ENCODE data around the gene ABHD16B.
A peak's percentile ranks its signal among the peaks of the same experiment; 100 is the strongest.

The ABHD16B gene

DNA sequence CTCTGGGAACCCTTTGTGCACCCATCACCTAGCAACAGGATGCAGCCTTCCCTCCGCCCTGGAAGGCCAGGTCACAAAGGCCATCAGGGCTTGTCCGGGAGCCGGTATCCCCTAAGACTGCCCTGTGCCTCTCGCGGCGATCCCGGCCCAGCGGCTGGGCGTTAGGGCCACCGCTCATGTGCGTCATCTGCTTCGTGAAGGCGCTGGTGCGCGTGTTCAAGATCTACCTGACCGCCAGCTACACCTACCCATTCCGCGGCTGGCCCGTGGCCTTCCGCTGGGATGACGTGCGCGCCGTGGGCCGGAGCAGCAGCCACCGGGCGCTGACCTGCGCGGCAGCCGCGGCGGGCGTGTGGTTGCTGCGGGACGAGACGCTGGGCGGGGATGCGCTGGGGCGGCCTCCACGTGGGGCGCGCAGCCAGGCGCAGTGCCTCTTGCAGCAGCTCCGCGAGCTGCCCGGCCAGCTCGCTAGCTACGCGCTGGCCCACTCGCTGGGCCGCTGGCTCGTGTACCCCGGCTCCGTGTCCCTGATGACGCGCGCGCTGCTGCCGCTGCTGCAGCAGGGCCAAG, at the start of gene ABHD16B:
ABHD16B (plus strand) TSS at position 134 of the 570 bp plus-strand sequence; CDS start at position 177, 43 bp downstream.
- DNase-seq: no peak

DNA sequence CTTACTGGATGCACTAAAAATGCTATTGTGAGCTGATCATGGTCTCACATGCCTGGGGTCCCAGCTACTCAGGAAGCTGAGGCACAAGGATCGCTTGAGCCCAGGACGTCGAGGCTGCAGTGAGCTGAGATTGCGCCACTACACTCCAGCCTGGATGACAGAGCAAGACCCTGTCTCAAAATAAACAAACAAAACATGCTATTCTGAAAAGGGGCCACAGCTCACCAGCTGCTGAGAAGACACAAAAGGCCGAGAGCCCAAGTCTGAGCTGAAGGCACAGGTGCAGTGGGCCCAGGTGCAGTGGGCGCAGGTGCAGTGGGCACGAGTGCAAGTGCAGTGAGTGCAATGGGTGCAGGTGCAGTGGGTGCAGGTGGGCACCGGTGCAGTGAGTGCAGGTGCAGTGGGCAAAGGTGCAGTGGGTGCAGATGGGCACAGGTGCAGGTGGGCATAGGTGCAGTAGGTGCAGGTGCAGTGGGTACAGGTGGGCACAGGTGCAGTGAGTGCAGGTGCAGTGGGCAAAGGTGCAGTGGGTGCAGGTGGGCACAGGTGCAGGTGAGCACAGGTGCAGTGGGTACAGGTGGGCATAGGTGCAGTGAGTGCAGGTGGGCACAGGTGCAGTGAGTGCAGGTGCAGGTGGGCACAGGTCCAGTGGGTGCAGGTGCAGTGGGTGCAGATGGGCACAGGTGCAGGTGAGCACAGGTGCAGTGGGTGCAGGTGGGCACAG, 46.2 kb upstream of the ABHD16B start:
- no peak for DNase-seq

DNA sequence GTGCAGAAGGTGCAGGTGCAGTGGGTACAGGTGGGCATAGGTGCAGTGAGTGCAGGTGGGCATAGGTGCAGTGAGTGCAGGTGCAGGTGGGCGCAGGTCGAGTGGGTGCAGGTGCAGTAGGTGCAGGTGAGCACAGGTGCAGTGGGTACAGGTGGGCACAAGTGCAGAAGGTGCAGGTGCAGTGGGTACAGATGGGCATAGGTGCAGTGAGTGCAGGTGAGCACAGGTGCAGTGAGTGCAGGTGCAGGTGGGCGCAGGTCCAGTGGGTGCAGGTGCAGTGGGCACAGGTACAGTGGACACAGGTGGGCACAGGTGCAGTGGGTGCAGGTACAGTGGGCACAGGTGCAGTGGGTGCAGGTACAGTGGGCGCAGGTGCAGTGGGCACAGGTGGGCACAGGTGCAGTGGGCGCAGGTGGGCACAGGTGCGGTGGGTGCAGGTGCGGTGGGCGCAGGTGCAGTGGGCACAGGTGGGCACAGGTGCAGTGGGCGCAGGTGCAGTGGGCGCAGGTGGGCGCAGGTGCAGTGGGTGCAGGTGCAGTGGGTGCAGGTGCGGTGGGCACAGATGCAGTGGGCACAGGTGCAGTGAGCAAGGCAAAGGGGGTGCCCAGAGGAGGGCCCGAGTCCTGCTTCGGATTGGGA, 45.6 kb upstream of the ABHD16B start:
- DNase-seq: no peak

DNA sequence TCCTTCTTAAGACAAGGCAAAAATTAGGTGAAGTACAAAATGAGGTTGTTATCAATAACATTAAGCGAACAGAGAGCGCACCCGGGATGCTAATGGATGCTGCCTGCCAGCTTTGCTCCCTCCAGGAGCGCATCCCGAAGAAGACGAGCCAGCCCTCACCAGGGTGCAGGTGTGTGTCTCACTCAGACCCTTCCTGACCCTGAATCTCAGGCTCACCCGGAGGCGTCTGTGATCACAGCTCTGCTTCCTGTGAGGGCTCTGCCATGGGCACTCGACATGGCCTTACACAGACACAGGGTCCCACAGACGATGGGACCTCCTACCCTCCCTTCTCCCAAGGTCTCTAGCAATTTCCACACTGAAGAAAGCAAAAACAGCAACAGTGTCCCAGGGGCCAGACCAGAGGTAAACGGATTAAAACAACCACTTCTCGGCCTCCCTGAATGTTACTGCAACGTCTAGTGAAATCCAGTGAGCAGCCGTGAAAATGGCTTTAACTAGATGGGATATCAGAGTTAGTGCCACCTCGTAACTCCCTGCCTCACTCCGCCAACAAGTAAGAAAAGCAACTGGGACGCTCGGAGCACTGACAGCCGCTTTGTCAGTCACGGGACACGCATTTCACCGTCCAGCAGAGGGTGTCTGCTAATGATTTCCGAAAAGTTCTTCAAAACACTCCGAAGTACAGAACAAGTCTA, 41.9 kb upstream of the ABHD16B start:
- no peak for DNase-seq

DNA sequence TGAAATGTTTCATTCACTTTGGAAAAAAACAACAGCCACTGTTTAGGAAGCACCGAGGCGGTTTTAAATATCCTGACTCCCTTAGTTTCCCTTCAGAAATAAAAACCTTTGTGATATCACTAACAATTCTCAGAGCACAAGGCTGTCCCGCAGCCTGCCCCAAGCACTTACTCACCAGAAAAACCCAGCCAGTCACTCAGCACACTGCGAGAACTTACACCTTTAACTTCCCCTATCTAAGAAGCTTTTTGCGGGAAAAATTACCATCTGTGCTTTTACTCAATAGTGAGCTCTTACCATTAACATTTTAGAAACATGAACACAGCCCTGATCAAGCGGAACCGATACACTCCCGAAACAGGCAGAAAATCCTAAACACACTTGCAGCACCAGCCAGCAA, 39.5 kb upstream of the ABHD16B start:
- no peak for DNase-seq

DNA sequence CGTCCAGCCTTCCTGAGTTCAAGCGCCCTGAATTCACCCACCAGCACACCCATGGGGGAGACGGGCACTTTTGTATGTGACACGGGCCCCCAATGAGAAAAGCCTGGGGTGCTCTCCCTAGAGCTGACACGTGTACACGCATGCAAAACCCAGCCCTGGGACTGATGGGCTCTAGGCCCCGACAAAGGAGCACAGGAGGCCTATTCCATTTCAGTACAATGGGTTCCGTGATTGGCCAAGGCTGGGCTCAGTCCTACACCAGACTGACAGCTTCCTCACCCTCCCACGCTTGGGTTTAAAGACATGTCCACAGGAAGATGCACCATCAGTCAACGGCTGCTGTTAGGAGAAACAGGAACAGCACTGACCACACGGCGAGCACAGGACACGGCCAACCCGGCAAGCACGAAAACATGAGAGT, 39.0 kb upstream of the ABHD16B start:
- DNase-seq: peak in 13 of 58 donors; percentile 6 to 60 (median 23)

DNA sequence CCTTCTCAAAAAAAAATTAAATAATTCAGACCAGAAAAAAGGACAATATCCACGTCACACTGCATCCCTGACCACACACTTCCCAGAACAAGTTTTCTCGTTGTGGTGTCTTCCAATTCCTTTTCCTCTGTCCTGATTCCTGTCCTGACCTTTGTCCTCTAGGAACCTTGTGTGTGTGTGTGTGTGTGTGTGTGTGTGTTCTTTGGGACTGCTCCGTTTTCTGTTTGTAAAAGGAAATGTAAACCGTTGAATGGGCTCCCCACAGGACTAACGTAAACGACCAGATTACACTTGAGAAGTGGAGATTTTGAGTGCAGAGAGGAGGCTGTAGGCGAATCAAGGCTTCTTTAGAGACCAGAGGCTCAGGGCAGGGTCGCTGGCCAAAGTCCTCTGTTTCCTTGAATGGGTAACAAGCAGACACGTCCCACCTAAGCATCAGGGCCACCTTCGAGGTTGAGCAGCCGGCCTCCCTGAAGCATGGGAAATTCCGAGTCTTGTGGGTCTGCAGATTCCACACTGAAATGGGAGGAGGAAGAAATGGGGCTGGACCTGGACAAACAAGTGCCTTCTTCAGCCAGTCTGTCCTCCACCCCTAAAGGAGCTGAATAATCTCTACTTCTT, 37.5 kb upstream of the ABHD16B start:
- no peak for DNase-seq

DNA sequence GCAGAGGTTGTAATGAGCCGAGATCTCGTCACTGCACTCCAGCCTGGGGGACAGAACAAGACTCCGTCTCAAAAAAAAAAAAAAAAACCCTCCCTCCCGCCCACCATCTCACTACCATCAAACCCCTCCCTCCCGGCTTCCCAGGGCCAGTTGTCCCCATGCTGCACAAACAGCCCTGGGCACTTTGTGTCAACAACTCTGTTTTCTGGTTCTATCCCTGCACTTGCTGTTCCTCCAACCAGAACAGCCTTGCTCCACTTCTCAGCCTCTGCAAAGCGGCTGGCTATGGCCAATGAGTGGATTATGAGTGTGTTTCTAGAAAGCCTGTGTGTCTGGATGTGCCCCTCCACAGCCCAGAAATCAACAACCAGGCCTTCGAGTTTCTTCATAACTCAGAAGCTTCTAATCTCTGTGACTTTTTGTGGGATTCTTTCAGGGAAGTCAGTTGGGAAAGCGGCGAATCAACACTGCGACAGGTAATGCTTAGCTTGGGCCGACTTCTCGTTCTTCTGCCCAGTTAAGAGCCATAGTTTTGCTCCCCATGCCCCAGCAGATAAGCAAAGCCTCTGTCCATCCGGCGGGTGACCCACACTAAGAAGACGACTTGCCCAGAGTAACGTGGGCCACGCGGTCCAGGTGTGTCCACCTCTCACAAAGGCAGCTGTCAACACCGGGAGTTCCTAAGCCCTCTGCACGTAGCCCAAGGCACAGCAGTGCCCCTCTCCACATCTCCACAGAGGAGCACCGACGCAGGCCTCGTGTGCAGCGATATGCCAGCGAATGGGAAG, 35.8 kb upstream of the ABHD16B start:
- no peak for DNase-seq

DNA sequence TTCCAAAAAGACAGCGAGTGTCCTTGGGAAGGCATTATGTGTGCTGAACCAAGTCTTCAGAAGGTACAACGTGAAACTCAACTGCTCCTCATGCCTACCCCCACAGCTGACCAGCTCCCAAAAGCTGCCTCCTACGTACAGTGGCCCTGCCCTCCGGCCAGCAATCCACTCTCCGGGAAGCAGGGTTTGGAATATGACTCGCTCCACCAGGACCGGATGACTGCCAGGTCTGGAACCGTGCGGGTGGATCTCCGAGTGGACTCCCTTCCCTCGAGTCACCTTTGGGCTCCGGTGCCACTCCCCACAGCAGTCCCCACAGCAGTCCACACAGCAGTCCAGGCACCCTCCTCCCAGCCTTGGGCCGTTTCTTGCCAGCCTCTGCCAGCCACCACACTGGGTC, 34.5 kb upstream of the ABHD16B start:
- DNase-seq: no peak

DNA sequence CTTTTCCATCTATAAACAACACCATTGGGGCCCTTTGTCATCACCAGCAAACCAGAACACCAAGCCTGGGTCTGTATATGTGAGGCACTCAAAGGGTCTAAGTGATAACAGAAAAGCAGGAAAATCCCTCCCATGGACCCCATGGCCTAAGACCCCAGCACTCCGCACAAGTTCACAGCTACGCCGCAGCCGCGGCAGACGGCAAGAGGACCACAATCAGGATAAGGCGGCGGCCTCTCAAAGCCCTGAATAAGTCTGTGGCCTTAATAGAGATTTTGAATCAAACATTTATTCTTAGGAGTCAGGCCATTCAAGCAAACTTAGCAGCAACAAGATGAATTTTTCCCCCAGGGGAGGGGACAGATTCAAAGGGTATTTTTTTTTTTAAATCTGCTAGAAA, 33.2 kb upstream of the ABHD16B start:
- no peak for DNase-seq

DNA sequence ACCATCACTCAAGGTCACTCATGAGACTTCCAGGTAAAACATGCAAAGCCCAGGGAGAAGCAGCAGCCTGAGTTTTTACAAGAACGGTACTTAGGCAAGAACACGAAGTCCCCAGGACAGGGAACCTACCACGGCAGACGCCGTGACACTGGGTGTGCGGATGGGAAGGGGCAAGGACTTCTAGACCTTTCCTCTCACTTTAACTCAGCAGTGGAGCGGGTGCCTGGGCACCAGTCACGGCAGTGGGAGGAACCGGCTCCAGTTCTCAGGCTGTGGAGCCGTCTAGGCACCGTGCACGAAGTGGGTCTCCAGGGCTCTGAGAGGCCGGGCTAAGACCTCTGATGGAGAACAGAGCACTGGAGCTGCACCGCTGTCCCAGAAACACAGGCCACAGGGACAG, 32.8 kb upstream of the ABHD16B start:
- DNase-seq: no peak

DNA sequence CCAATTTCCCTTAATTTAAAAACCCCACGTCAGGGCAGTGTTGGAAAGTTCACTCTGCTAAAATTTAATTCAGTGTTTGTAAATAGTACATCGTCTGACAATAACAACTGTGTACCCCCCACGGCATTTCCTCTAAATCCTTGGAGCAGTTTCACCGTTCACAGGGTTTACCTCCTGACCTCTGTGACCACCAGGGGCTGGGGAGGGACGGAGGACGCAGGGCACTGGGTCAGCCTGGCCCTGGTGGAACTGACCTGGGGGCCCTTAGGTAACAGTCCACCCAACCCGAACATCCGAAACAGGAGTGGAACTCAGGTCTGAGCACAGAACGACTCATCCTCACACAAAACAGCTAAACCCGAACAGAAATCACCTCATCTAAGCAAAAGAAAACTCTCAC, 32.3 kb upstream of the ABHD16B start:
- DNase-seq: no peak

DNA sequence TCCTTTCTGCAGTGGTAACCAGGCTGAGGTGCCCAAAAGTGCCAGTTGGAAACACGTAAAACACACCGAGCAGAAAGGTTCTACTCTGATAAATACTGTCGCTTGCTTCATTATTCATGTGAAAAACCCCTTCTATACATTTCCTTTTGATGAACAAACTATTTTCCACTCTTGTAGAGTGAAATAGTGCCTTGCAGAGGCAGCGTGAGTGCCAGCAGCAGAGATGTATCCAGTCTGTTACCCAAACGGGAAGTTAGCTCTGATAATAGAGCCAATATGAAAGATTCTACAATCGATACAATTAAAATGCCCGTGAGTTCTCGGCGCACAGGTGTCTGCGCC, 31.7 kb upstream of the ABHD16B start:
- no peak for DNase-seq

DNA sequence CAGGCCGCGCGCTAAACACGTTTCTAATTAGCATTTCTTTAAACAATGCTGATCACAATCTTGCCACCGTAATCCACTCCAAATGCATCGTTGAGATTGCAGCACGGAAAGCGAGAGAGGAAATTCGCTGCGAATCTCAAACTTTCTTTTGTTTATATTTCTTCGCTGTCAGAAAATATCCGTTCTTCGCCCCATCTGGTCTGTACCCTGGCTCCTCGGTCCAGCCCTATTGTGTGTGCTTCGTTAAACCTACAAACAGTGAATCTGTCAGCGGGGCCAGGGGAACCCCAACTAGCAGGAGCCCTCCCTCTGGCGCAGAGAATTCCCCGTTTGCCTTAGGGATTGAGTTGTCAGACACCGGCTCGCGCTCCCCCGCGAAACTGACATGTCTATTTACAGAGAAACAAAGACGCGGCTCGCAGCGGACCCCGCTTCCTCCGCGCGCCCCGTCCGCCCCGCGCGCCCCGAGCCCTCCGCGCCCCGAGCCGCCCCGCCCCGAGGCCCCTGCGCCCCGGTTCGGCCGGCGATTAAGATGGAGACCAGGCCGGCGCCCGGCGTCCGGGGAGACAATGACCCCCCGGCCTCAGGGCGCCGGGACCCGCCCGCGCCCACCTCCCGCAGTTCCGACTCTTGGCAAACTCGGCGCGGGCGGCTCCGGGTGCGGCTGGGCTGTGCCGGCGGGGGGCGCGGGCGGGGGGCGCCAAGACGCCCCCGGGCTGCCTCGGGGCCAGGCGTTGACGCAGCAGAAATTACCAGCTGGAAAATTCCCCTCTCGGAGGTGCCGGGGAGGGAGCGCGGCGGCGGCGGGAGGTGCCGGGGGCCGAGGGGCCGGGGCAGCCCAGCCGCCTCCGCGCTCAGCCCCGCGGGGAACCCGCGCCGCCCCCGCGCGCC, 31.1 kb upstream of the ABHD16B start:
- DNase-seq: peak in 9 of 58 donors; percentile 8 to 40 (median 11)

DNA sequence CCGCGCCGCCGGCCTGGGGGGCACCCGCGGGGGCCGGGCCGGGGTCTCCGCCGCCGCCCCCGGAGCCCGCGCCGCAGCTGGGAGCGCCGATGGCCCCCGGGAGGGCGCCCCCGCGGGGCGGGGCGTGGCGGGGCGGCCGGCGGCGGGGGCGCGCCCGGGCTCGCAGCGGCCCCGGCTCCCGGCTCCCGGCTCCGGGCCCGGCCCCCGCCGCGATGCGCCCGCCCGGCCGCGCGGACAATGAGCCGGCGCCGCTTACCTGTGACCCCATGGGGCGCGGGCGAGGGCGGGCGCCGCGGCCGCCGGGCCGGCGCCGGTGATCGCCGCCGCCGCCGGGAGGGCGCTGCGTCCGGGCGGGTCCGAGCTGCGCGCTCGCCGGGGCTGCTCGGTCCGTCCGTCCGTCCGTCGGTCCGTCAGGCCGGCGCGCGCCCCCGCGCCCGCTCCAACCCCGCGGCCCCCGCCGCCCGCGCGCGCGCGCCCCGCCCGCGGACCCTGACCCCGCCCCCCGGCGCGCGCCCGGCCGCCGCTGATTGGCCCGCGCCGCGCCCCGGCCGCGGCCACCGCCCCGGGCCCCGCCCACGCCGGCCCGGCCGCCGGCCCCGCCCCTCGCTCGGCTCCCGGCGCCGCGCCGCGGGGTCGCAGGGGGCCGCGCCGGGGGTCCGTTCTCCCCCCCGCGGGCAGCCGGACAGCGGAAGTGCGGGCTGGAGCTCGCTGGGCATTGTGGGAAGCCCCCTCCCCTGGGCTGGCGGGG, 30.3 kb upstream of the ABHD16B start, which contains the start of gene ZBTB46:
ZBTB46 (minus strand) TSS at position 424 of the 748 bp plus-strand sequence. CDS start 40,507 bp downstream, outside the sequence.
- peak in 4 of 58 donors; percentile 11 to 42 (median 18) for DNase-seq

DNA sequence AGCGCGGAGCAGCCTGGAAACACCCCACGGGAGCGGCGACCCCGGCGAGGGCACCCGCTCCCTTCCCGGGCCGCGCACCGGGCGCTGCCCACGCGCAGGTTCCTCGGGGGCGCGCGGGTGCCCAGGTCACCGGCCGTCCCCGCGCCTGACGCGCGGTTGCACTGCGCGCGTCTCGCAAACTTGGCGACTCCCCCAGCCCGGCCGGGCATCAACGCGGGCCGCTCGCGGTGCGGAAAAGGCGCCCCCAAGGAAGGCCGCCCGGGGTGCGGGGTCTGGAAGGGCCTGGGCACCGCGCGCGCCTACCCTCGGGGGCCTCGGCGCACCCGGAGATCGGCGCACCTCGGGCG, 29.7 kb upstream of the ABHD16B start:
- no peak for DNase-seq

DNA sequence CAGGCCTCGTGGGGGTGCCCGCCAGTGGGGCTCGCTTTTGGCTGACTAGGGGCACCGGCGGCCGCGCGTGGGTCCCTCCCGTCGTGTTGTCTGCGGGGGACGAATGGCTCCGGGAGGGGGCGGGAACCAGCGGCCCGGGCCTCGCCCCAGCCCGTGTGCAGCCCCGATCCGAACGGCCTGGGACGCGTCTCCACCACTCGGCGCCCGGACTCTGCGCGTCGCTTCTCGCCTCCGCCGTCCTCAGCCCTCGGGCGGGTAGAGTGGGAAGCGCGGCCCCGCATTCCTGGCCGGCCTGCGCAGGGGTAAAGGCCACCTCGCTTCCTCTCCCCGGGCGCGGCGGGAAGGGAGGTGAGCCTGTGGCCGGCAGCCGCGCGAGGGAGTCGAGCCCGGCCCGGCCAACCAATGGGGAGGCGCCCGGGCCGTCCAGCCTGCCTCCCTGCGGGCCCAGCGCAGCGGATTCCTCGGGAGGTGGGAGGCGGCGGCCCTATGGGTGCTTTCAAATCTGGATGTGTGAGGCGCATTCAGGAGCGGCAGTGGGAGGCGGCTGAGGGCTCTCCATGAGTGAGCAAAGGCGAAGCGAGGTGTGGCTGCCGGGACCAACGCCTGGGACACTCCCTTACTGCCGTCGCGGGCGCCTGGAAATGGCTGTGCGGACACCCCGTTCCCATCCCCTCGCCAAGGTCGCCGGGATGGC, 29.2 kb upstream of the ABHD16B start:
- no peak for DNase-seq

DNA sequence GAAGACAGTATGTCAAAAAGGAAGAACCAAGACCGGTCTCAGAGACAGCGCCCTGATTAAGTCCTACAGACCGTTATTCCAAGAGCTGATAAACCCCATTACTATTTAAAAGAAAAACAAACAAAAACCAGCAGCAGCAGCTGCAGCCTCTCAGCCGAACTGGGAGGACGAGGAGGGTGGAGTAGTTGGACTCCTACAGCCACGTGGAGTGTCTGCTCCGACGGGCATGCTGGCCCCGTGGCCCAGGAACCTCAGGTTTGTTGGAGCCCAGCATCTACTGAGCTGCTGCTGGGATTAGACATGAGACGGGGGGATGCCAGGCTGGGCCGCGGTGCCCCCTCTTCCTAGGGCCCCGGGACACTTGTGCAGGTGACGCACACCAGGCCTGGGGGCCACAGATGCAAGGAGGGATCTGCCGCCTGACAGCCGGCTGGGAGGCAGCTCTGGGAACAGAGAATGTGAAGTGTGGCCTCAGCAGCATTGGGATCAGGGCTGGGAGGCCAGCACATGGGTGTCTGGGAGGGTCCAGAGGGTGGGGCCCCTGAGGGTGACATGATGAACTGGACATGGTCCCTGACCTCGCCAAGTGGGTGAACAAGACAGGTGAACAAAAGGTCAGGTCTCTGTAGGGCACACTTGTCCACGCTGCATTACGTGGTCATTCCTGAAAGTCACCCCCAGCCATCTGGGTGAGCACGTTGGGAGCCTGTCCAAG, 27.4 kb upstream of the ABHD16B start:
- DNase-seq: no peak
